ENCODE data around the gene DLD.

DNA sequence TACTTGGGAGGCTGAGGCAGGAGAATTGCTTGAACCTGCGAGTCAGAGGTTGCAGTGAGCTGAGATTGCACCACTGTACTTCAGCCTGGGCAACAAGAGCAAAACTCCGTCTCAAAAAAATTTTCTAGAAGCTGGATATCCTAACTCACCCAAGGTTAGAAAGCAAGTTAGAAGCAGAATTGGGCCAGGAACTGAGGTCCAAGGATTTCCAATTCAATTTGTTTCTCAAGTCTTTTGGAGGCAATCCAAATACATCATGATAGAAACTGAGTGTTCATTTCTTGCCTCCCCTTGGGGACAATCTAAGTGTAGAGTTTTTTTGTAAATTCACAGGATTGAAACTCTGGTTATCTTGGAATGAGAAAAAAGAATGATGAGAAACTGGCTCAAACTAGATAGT lies 66.5 kb downstream of the DLD start:
- no peak for TF ChIP-seq CTCF (conservative IDR thresholded peaks at IDR 0.05)
- no peak for TF ChIP-seq ZFX (IDR thresholded peaks at IDR 0.05)
